Activated T-cell treated with anti-CD3 and anti-CD28 coated beads for 24 hours (primary cell): Measurements from ENCODE around the gene NEGR1.

Experiments used
- DNase-seq: peaks from one replicate; pipeline ENCODE4 v3.0.0-alpha.2; 2020; ENCODE audit warnings: low read depth

NEGR1 gene

GRCh38 chr1:71561206-71561605, 721.1 kb downstream of the NEGR1 start:
- no peak for DNase-seq

- no peak for DNase-seq
Measured at GRCh38 chr1:71559880-71560279, 722.5 kb downstream of the NEGR1 start.

DNA sequence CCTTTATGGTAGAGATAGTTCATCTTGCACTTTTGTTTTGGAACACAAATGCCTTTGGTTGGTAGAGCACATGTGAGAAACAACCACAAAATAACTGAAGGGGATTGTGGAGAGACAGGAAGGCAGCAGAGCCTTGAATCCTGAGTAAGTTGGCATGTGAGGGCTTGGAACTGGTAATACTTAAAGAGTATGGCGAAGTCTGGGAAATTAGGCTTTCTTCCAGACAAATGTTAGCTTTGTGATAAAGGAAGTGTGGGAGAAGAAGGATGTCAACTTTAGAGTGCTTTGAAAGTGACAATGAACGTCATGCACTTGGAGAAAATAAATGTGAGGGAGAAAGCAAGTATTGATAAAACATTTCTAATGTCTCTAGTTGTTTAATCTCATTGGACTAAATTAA, 725.2 kb downstream of the NEGR1 start:
- DNase-seq, result no peak

DNA sequence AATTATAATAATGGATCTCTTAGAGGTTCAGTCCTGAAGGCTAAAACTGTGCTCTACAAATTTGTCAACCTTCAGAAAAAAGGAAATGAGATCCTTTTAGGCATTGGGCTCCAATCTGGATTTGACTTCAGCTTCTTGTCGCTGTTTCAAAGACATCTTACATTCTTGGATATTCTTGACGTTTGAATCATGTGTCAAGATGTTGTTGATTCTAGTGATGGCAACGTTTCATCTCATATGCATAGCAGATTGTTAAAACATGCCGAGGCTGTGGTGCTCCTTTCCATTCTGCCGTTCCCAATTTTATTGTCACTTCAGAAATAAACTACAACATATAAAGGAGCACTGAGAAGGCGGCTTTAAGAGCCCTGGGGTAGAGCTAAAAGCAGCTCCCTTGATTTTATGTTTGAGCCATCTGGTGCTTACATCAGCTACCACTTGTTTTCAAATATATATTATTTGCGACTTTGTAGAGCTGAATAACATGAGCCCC, 733.9 kb downstream of the NEGR1 start:
- no peak for DNase-seq

- no peak for DNase-seq
Measured at GRCh38 chr1:71542155-71542554, 740.2 kb downstream of the NEGR1 start.

DNA sequence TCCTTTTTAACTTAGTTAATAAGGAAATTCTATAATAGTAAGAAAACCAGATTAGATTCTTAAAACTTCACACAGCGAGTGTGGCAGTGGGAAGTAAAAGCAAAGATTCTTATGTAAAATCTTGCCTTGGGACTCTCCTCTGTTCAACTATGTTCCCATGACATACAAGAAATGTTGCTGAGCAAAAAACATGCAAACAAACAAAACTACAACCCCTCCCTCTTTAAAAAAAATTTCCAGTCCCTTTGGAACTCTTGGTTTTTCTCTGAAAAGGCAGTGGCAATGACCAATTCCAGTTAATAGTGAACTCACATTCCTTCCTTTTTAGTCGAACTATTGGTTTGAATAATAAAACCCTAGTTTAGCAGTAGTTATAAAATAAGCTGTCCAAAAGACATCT, 748.4 kb downstream of the NEGR1 start:
- DNase-seq, result no peak

DNA sequence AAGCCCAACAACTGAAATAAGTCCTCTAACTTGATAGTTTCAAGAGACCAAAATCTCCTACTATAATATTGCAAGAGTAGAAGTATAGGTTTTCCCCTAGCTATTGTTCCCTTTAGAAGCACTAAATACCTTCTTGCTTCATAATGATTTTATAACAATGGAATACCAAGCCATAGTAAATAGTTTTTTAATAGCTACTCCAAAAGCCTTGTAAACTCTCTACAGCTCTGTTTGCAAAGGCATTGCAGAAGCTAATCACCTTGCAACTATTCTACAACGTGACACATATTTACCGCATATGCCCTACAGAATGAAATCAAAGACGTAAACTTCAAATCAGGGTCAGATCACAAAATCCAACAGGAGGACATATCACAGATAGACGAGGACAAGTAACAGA, 750.0 kb downstream of the NEGR1 start:
- no peak for DNase-seq

DNA sequence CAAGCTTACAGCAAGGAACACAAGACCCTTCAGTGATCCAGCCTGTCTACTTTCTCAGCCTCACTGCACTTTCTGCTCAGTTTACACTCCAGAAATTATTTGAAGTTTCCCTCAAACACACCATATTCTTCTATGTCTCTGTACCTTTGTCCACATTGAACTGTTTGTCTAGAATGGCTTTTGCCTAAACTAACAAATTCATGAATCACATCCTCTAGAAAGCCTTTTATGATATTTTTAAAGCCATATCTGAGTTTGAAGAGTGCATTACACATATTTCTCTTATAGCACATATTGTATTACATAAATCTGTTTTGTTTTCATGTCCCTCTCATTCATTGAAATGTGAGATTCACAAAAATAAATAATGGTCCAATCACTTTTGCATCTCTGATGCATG, 755.5 kb downstream of the NEGR1 start:
- no peak for DNase-seq

DNA sequence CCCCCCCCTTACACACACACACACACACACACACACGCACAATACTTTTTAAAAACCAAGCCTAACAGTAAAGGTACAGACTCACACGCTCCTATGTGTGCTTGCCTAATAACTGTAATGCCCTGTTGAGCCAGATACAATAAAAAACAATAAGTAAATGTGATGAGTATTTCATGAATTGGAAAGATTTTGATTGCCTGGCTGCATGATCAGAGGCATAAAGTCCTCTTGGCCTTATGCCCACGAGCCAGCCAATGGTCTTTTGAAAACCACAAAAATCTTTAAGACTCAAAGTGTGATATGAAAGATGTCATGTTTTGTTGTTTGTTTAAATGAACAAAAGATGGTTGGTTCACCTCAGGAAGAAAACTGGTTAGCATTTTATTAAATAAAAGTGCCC, 759.6 kb downstream of the NEGR1 start:
- DNase-seq, result no peak

DNA sequence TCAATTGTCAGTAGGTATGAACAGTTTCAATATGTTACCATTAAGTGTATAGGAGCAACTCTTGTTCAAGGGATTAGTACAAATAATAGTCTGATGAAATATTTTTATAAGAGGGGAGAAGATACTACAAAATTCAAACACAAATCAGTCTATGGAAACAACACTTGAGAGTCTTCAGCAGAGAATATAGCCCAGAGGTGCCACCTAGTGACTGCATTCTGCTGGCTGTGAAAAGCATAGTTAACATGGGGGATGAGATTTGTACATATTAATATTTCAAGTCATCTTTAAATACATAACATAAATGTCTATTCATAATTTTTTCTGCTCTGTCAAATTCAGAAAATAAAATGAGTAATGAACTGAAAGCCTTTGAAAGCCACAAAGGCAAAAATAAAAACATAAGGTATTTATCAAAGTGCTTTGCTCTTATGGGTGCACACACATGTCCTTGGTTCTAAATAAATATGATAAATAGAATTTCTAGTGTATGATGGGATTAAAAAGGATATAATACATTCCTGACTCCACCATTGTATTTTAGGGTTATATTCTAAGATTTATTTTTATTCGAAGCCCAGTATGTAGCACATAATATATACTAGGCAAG, 760.6 kb downstream of the NEGR1 start:
- no peak for DNase-seq

GRCh38 chr1:71511505-71511904, 770.8 kb downstream of the NEGR1 start:
- no peak for DNase-seq

GRCh38 chr1:71510725-71511124, 771.6 kb downstream of the NEGR1 start:
- no peak for DNase-seq

DNA sequence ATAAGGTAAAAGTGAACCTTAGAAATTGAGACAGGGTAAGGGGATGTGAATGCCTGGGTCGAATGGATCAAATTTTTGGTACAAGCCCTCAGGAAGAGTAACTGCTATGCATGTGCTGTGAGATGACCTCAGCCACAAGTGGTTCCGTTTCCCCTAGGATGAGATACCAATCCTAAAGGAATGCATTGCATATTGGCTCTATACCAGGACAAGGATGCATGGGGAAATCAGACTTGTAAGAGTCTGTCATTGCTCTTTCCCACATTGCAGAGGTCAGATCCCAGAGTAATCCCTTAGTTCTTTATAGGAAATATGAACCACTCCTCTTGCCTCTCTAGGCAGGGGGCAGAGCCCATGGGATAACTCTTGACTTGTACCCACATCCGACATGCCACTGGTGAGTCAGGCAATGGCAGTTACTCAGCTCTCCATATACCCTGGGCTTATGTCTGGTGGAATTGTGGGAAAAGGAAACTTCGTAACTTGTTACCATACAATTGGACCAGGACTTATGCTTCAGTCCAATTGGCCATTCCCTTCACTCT, 773.2 kb downstream of the NEGR1 start:
- DNase-seq, result no peak

GRCh38 chr1:71502006-71502405, 780.3 kb downstream of the NEGR1 start:
- DNase-seq, result no peak

GRCh38 chr1:71498542-71498941, 783.8 kb downstream of the NEGR1 start:
- no peak for DNase-seq

DNA sequence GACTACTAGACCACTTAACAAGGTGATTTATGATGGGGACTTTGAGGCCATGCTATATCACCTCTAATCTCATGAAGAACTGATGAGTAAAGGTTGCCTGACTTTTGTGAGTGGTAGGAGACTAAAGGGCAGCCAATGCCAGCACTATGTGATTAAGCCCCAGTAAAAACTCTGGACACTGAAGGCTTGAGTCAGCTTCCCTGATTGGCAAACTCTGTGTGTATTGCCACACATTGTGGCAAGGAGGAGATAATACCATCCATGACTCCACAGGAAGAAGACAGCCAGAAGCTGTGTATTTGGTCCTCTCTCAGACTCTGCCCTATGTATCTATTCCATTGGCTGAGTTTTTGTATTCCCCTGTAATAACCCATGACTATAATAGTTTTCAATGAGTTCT, 788.2 kb downstream of the NEGR1 start:
- DNase-seq, result no peak

GRCh38 chr1:71492298-71493041, 789.9 kb downstream of the NEGR1 start:
- no peak for DNase-seq

GRCh38 chr1:71490432-71490831, 791.9 kb downstream of the NEGR1 start:
- no peak for DNase-seq

DNA sequence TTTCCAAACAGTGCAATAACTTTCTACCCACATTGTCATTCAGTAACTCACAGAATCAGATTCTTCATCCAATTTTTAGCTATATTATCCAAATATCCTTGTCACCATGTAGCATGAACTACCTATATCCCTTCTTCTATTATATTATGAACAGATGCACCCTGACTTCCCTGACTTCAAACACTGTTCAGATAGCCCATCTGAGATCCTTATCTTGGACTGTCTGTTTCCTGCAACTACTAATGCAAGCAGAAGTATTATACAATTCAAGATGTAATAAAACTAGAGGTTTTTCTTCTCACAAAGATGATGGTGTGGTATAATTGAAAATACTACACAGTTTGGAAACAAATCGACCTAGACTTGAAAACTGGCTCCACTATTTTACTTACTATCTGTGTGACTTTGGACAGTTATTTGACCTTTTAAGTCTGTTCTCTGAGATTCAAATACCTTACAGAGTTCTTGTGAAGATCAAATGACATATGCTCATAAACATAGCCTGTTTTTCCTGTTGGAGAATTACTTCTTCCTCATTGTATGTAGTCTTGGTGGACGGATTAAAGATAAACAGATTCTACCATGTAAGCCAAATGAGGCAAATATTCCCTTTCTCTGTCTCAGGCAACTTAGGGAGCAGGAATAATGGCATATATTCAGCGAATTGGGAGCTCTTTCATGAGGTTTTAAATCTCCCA, 793.6 kb downstream of the NEGR1 start:
- DNase-seq, result no peak

- DNase-seq, result no peak
Measured at GRCh38 chr1:71473331-71473730, 809.0 kb downstream of the NEGR1 start.

GRCh38 chr1:71465093-71465492, 817.2 kb downstream of the NEGR1 start:
- no peak for DNase-seq

DNA sequence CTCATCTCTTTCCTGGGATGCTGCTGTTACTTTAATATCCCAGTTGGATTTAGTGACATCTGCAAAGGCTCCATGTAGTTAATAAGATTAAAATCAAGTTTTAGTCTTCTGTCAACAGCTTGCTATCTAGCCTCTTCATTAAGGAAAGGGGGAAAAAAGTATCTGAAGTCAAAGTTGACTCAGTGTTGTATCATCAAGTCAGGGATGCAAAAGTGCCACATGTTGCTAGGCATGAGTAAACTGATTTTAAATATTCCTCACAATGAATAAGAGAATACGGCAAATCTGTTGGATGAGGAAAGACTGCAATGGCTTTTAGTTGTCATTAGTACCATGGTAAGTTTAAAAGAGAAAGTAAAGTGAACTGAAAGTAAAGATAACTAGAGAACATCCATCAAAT, 818.3 kb downstream of the NEGR1 start:
- DNase-seq, result no peak

DNA sequence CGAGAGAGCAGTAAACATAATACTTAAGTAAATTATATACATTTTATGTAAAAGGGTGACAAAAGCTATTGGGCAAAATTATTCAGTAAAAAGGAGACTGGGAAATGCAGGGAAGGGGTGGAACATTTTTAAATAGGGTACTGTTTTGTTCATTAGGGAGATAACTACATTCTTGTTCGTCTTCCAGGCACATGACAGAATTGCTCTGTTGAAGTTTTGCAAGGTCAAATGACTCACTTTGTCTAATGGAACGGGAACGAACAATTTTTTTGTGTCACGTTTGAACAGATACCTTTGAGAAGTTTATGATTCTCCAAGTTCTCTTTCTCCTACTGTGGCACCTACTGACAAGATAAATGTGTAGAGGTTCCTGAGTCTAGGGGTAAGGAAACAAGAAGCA, 819.2 kb downstream of the NEGR1 start:
- no peak for DNase-seq
